DOHH2 (cell line): ENCODE data around the gene DACT2.

Source experiments
- H3F3A ChIP-seq: fragments of 200-600 bp; sonication (generic), shearing (Covaris generic); 2 replicates; pipeline ENCODE4 v1.6.0; 2016; ENCODE audit warnings: antibody characterized with exemption, mild to moderate bottlenecking; ENCODE audit not compliant: control insufficient read depth, insufficient read depth
- H3K27ac ChIP-seq: fragments of 200-600 bp; sonication (generic); 2 replicates; pipeline ENCODE4 v1.5.1; 2014; ENCODE audit warnings: low read depth, mild to moderate bottlenecking, low read length, moderate library complexity
- H3K27me3 ChIP-seq: fragments of 200-600 bp; sonication (generic); 2 replicates; pipeline ENCODE4 v1.6.1; 2014; ENCODE audit warnings: mild to moderate bottlenecking, low read length, mixed read lengths; ENCODE audit not compliant: control insufficient read depth
- H3K36me3 ChIP-seq: fragments of 200-600 bp; sonication (generic); 2 replicates; pipeline ENCODE4 v1.6.1; 2014; ENCODE audit warnings: mild to moderate bottlenecking, low read length, moderate library complexity, mixed read lengths; ENCODE audit not compliant: control insufficient read depth
- H3K4me1 ChIP-seq: fragments of 200-600 bp; sonication (generic); 2 replicates; pipeline ENCODE4 v1.6.1; 2014; ENCODE audit warnings: mild to moderate bottlenecking, low read length, mixed read lengths; ENCODE audit not compliant: control insufficient read depth
- H3K4me2 ChIP-seq: fragments of 200-600 bp; sonication (generic); 2 replicates; pipeline ENCODE4 v1.6.0; 2014; ENCODE audit warnings: mild to moderate bottlenecking, low read length, moderate library complexity
- H3K4me3 ChIP-seq: fragments of 200-600 bp; sonication (generic); 2 replicates; pipeline ENCODE4 v1.5.1; 2014; ENCODE audit warnings: mild to moderate bottlenecking, low read length, mixed read lengths
- H3K79me2 ChIP-seq: fragments of 200-600 bp; sonication (generic); 2 replicates; pipeline ENCODE4 v1.6.1; 2014; ENCODE audit warnings: mild to moderate bottlenecking, low read length, mixed read lengths; ENCODE audit not compliant: control insufficient read depth
- H3K9me2 ChIP-seq: fragments of 200-600 bp; sonication (generic); replicated peaks from 2 replicates; pipeline ENCODE4 v1.6.1; 2014; ENCODE audit warnings: mild to moderate bottlenecking, low read length, mixed read lengths; ENCODE audit not compliant: control insufficient read depth
- H3K9me3 ChIP-seq: fragments of 200-600 bp; sonication (generic); 2 replicates; pipeline ENCODE4 v1.6.1; 2014; ENCODE audit warnings: antibody characterized with exemption, low read length, mixed read lengths; ENCODE audit not compliant: control insufficient read depth, insufficient read depth
- H4K20me1 ChIP-seq: fragments of 200-600 bp; sonication (generic); 2 replicates; pipeline ENCODE4 v1.6.0; 2014; ENCODE audit warnings: low read depth, mild to moderate bottlenecking, antibody characterized with exemption, low read length, moderate library complexity; ENCODE audit not compliant: control insufficient read depth, insufficient read depth
- CTCF ChIP-seq: fragments of 200-600 bp; sonication (generic); IDR thresholded peaks from one replicate; pipeline ENCODE4 v1.5.1; 2014; ENCODE audit warnings: antibody characterized with exemption, mild to moderate bottlenecking, low read depth, low read length; ENCODE audit not compliant: poor library complexity, severe bottlenecking
- EZH2phosphoT487 ChIP-seq: fragments of 200-600 bp; sonication (generic); IDR thresholded peaks from 2 replicates; pipeline ENCODE4 v1.6.1; 2017; ENCODE audit warnings: borderline replicate concordance, mild to moderate bottlenecking, antibody characterized with exemption, low read length, moderate library complexity, mixed read lengths

The DACT2 gene

GRCh38 chr6:168299541-168300511 lies 19.8 kb downstream of the DACT2 start:
- Histone ChIP-seq H3K9me2 (no peaks in the 10 kb centered on the region), H3K4me3 (no peak overlapping the region), H3K9me3 (no peaks in the 10 kb centered on the region), H3K27ac (no peak overlapping the region), H3K36me3 (no peaks in the 10 kb centered on the region), H3K4me1 (no peaks in the 10 kb centered on the region), H3K4me2 (no peak overlapping the region), H3K27me3 (no peaks in the 10 kb centered on the region), H4K20me1 (no peaks in the 10 kb centered on the region), H3K79me2 (no peaks in the 10 kb centered on the region), H3F3A (no peaks in the 10 kb centered on the region)
- TF ChIP-seq CTCF (no peak), EZH2phosphoT487 (no peak)

DNA sequence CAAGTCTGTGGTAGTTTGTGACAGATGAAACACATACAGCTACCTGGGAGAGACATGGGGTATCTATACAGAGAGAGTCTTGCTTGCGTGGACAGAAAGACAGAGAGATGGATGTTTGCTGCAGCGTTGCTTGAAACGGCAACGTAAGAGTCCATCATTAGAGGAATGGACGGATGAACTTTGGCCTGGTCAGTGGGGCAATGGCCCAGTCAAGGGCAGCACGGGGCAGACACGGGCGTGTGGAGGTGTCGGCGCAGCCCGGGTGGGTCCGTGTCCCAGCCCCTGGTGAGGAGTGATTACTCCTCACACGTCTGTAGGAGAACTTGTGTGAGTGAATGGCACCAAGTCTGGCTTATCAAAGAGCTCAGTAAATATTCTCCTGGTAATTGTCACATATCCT lies 21.9 kb downstream of the DACT2 start:
- Histone ChIP-seq H3K27me3 (no peaks in the 10 kb centered on the region), H3K9me2 (no peaks in the 10 kb centered on the region), H3K27ac (no peak overlapping the region), H4K20me1 (no peaks in the 10 kb centered on the region), H3K36me3 (no peaks in the 10 kb centered on the region), H3K79me2 (no peaks in the 10 kb centered on the region), H3K4me3 (no peak overlapping the region), H3K4me2 (no peak overlapping the region), H3K4me1 (no peaks in the 10 kb centered on the region), H3F3A (no peaks in the 10 kb centered on the region), H3K9me3 (no peaks in the 10 kb centered on the region)
- TF ChIP-seq CTCF: no peak
- no peak for TF ChIP-seq EZH2phosphoT487

DNA sequence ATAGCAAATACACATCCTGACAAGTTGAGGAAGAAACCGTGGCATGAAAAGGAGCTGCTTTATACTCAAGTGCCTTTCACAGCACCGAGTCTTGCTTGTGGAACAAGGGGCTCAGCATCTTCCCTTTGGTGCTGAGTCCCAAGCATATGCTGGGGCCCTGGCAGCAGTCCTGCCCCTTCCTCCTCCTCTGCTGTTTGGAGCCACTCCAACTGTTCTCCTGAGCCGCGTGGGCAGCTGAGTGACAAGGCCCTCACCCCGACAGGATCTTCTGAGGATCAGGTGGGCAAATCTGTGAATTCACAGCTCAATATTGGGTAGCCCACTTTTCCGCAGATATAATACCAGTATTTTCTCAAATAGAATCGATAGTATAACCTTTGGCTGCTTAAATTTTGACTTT lies 24.7 kb downstream of the DACT2 start:
- H3K4me2 ChIP-seq: no peak overlapping the region
- no peaks in the 10 kb centered on the region for H3K9me3 ChIP-seq
- H3K4me3 ChIP-seq: no peak overlapping the region
- H3K79me2 ChIP-seq: no peaks in the 10 kb centered on the region
- TF ChIP-seq EZH2phosphoT487 (no peak), CTCF (no peak)
- no peaks in the 10 kb centered on the region for H3K27me3 ChIP-seq
- no peaks in the 10 kb centered on the region for H4K20me1 ChIP-seq
- H3K36me3 ChIP-seq: no peaks in the 10 kb centered on the region
- H3K9me2 ChIP-seq: no peaks in the 10 kb centered on the region
- H3K27ac ChIP-seq: no peak overlapping the region
- H3K4me1 ChIP-seq: no peaks in the 10 kb centered on the region
- H3F3A ChIP-seq: no peaks in the 10 kb centered on the region
